Measurements from ENCODE around the gene TMEM40. TPM values are rescaled to one million over a fixed set of nuclear protein-coding genes. Genes with fewer than 3 reads are reported as not detected.
"Not testable (repeated sequence)": the region's sequence is repeated elsewhere in the genome, so short reads cannot be mapped to it uniquely, and the experiment has no call there.

TMEM40 gene
- total and polyA plus RNA-seq, 7 donors, result 0.30 to 4.4 (median 0.59) TPM

GRCh38 chr3:12797124-12797891, 38.2 kb upstream of the TMEM40 start:
- DNase-seq (no peak), ATAC-seq (peak in 1 of 4 donors; percentile 5)
- TF ChIP-seq, protein P1, sequence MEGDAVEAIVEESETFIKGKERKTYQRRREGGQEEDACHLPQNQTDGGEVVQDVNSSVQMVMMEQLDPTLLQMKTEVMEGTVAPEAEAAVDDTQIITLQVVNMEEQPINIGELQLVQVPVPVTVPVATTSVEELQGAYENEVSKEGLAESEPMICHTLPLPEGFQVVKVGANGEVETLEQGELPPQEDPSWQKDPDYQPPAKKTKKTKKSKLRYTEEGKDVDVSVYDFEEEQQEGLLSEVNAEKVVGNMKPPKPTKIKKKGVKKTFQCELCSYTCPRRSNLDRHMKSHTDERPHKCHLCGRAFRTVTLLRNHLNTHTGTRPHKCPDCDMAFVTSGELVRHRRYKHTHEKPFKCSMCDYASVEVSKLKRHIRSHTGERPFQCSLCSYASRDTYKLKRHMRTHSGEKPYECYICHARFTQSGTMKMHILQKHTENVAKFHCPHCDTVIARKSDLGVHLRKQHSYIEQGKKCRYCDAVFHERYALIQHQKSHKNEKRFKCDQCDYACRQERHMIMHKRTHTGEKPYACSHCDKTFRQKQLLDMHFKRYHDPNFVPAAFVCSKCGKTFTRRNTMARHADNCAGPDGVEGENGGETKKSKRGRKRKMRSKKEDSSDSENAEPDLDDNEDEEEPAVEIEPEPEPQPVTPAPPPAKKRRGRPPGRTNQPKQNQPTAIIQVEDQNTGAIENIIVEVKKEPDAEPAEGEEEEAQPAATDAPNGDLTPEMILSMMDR (IDR thresholded peaks at IDR 0.05), result no peak
- intact Hi-C loops (cut with DNase I), result no loop called here
- Histone ChIP-seq H3K36me3 (ENCODE audit: insufficient read depth in 1 of 2, low read depth in 1 of 2) (no peaks in the 10 kb centered on the region), H3K4me1 (peaks cover 39% of the 10 kb centered on the region), H3K27ac (peak overlapping the region; percentile 95), H3K9me3 (no peaks in the 10 kb centered on the region), H3K4me3 (peak overlapping the region; percentile 84), H3K27me3 (ENCODE audit: insufficient read depth in 3 of 3, low read length in 2 of 3) (no peaks in the 10 kb centered on the region)
- WGBS, 3 donors, result 20 to 35% (median 22%) methylated on average over 10 to 16 of the region's 17 CpGs

DNA sequence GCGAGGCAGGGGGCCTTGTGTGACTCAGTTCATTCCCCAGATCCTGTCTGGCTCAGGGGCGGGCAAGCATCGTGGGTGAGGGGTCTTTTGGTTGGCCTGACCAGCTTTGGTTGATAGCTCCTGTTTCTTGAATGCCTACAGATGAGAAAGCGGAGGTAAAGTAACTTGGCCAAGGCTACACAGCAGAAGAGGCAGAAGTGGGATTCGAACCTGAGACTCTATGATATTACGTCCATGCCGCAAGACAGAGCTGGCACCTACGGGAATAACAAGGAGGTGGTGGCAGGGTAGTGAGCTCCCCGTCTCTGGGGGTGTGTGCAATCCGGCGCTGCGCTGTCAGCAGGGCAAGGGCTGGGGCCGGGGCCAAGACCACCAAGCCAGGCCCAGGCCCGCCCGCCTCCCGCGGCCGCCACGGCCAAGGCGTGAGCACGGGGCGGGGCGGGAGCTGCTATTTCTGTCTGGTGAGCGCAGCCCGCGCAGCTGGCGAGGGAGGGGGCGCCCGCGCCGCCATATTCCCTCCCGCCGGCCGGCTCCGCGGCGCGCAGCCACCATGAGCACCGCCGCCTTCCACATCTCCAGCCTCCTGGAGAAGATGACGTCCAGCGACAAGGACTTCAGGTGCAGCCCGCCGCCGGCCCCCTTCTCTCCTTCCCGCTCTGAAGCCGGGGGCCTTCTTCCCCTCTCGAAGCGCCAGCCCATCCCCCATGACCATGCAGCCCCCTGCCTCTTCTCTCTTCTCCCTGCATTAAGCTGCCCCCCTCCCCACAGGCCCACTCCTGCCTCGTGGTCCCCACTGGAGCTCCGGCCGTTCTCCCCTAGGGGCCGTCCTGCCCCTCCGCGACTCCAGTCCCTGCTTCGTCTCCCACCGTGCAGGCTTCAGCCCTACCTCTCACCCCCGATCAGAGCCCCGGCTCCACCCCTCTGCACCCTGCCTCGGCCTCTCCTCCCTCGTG, 37.4 kb upstream of the TMEM40 start, which contains the start of gene CAND2:
Gene CAND2, plus strand, starts transcription at position 510 of the 953 bp plus-strand sequence. Its CDS starts 41 bp downstream, at position 551.
- Histone ChIP-seq H3K4me1 (peaks cover 33% of the 10 kb centered on the region), H3K4me3 (peak within 1 kb of the TSS; percentile 84), H3K27ac (peak within 1 kb of the TSS; percentile 95), H3K36me3 (ENCODE audit: insufficient read depth in 1 of 2, low read depth in 1 of 2) (no peaks in the 10 kb centered on the region), H3K9me3 (no peaks in the 10 kb centered on the region), H3K27me3 (ENCODE audit: insufficient read depth in 3 of 3, low read length in 2 of 3) (no peaks in the 10 kb centered on the region)
- ATAC-seq (peak; percentile 79 to 81 (median 80)), DNase-seq (peak; percentile 83 to 90)
- 5 to 9% (median 7%) methylated on average over 31 to 61 of the region's 61 CpGs for WGBS, 3 donors
- intact Hi-C loops (cut with DNase I), result no loop called here
- TF ChIP-seq, protein P1 (IDR thresholded peaks at IDR 0.05), result no peak

DNA sequence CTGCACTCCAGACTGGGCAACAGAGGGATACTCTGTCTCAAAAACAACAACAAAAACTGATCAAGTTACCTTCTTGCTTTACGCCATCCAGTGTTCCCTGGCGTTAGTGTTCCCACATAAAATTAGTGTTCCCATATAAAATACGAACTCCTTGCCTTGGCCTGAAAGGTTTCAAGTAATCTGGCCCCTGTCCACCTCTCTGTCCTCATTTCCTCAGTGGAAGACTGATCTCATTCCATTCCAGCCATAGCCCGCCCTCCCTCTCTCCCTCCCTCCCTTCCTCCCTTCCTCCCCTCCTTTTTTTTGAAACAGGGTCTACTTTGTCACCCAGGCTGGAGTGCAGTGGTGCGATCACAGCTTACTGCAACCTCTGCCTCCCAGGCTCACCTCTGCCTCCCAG, 34.6 kb upstream of the TMEM40 start:
- H3K9me3 ChIP-seq, result no peaks in the 10 kb centered on the region
- H3K27ac ChIP-seq, result peak overlapping the region; percentile 58
- TF ChIP-seq, protein P1 (IDR thresholded peaks at IDR 0.05), result no peak
- intact Hi-C loops (cut with DNase I), result no loop called here
- ATAC-seq (peak in 1 of 4 donors; percentile 16), DNase-seq (no peak)
- H3K27me3 ChIP-seq (ENCODE audit: insufficient read depth in 3 of 3, low read length in 2 of 3), result no peaks in the 10 kb centered on the region
- H3K4me3 ChIP-seq, result no peak overlapping the region
- H3K4me1 ChIP-seq, result peaks cover 8% of the 10 kb centered on the region
- 32 to 59% (median 37%) methylated on average over 5 of the region's 5 CpGs for WGBS, 3 donors
- no peaks in the 10 kb centered on the region for H3K36me3 ChIP-seq (ENCODE audit: insufficient read depth in 1 of 2, low read depth in 1 of 2)

- H3K9me3 ChIP-seq, result no peaks in the 10 kb centered on the region
- DNase-seq (no peak), ATAC-seq (no peak)
- TF ChIP-seq, protein P1 (IDR thresholded peaks at IDR 0.05), result no peak
- H3K27ac ChIP-seq, result no peak overlapping the region
- H3K36me3 ChIP-seq (ENCODE audit: insufficient read depth in 1 of 2, low read depth in 1 of 2), result no peaks in the 10 kb centered on the region
- intact Hi-C loops (cut with DNase I), result no loop called here
- H3K27me3 ChIP-seq (ENCODE audit: insufficient read depth in 3 of 3, low read length in 2 of 3), result no peaks in the 10 kb centered on the region
- 88 to 91% (median 91%) methylated on average over 1 of the region's 1 CpG for WGBS, 3 donors
- no peak overlapping the region for H3K4me3 ChIP-seq
- H3K4me1 ChIP-seq, result peaks cover 3% of the 10 kb centered on the region
Measured at GRCh38 chr3:12791430-12791829, 32.4 kb upstream of the TMEM40 start.

DNA sequence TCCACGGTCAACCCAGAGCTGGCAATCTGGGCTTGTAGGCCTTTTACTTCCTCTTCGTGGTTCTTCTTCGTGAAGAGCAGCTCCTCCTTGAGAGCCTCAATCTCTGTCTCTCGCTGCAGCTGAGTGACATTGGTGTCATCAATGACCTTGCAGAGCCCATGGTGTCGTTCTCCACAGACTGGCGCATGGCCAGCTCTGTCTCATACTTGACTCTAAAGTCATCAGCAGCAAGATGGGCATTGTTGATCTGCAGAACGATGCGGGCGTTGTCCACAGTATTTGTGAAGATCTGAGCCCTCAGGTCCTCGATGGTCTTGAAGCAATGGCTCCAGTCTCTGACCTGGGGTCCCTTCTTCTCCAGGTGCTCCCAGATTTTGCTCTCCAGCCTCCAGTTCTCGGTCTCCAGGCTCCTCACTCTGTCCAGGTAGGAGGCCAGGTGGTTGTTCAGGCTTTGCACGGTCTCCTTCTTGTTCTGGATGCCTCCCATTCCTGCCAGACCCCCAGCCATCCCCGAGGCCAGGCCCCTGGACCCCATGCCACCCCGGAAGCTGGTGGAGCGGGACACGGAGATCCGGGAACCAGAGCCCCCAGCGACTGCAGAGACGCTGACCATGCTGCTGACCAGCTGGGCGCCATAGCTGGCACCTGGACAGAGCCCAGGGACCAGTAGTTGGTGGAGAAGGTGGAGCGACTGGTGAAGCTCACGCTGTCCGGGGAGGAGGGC, 29.1 kb upstream of the TMEM40 start:
- H3K27me3 ChIP-seq (ENCODE audit: insufficient read depth in 3 of 3, low read length in 2 of 3); H3K27ac ChIP-seq; H3K36me3 ChIP-seq (ENCODE audit: insufficient read depth in 1 of 2, low read depth in 1 of 2); H3K9me3 ChIP-seq; ATAC-seq; intact Hi-C loops (cut with DNase I); H3K4me1 ChIP-seq; H3K4me3 ChIP-seq; DNase-seq: not testable (repeated sequence)
- WGBS, 3 donors, result 86 to 91% (median 88%) methylated on average over 22 to 23 of the region's 23 CpGs

GRCh38 chr3:12787346-12787745, 28.3 kb upstream of the TMEM40 start:
- H3K4me1 ChIP-seq; H3K27ac ChIP-seq; intact Hi-C loops (cut with DNase I); H3K4me3 ChIP-seq; H3K27me3 ChIP-seq (ENCODE audit: insufficient read depth in 3 of 3, low read length in 2 of 3); H3K36me3 ChIP-seq (ENCODE audit: insufficient read depth in 1 of 2, low read depth in 1 of 2); H3K9me3 ChIP-seq: not testable (repeated sequence)
- DNase-seq (peak; percentile 56 to 76), ATAC-seq (peak in 2 of 4 donors; percentile 51 to 70)
- WGBS, 3 donors, result 41 to 64% (median 51%) methylated on average over 9 of the region's 9 CpGs
